ENCODE results near the gene SDK1. TPM values are rescaled to one million over a fixed set of nuclear protein-coding genes. Genes with fewer than 3 reads are reported as not detected.

SDK1 gene
- total and polyA plus RNA-seq, 2 of the 8 experiments (the other 6 are each of a cell fraction or from before 2014, with no cell fraction given), result 3.3 to 7.2 TPM

- Histone ChIP-seq H2BK20ac (ENCODE audit: low read length) (no peak overlapping the region), H3K4me1 (replicated peaks in 1 of 4; ENCODE audit: control insufficient read depth in 3 of 4, insufficient read depth in 4 of 4, low read length in 3 of 4) (peaks cover 0 to 5% (median 4%) of the 10 kb centered on the region in 4 experiments; a peak in 5 of 7 replicates), H3K27ac (ENCODE audit: low read depth, low read length) (no peak overlapping the region), H2AFZ (ENCODE audit: low read length) (peak overlapping the region; percentile 22; the same call in 1 of the 2 replicates), H3K23me2 (ENCODE audit: low read depth, low read length) (no peaks in the 10 kb centered on the region; the same call in 1 of the 2 replicates), H3K14ac (ENCODE audit: insufficient read length) (no peak overlapping the region), H3K4me3 (ENCODE audit: extremely low read depth in 1 of 4, insufficient read depth in 2 of 4, low read depth in 3 of 4, low read length in 4 of 4) (no peak overlapping the region), H3K4me2 (ENCODE audit: insufficient read depth in 1 of 2, low read depth in 2 of 2, low read length in 2 of 2) (no peak overlapping the region; a peak in 1 of 4 replicates), H2BK120ac (replicated peaks; ENCODE audit: low read depth, low read length) (no peak overlapping the region), H2BK15ac (ENCODE audit: low read length) (no peak overlapping the region), H4K91ac (replicated peaks; ENCODE audit: insufficient read length, low read length) (no peak overlapping the region), H2BK5ac (ENCODE audit: low read depth, low read length) (no peak overlapping the region), H3K9me3 (ENCODE audit: insufficient read depth in 2 of 2, low read depth in 1 of 2, low read length in 1 of 2) (0 out of 4 replicates have a peak, but pooled peaks cover 0 to 2% of the 10 kb centered on the region in 2 experiments), H2AK5ac (ENCODE audit: low read depth, low read length) (no peak overlapping the region), H2BK12ac (ENCODE audit: low read depth, low read length) (no peak overlapping the region), H3K27me3 (replicated peaks in 1 of 4; ENCODE audit: control insufficient read depth in 3 of 4, extremely low read depth in 1 of 4, insufficient read depth in 3 of 4, low read length in 3 of 4) (no peaks in the 10 kb centered on the region), H3K56ac (replicated peaks; ENCODE audit: insufficient read length, low read depth, low read length) (no peak overlapping the region), H4K5ac (ENCODE audit: insufficient read length, low read depth, low read length) (no peak overlapping the region), H3K23ac (ENCODE audit: insufficient read length) (no peak overlapping the region), H4K20me1 (replicated peaks in 1 of 2; ENCODE audit: control insufficient read depth in 1 of 2, insufficient read depth in 2 of 2, low read length in 2 of 2) (no peaks in the 10 kb centered on the region), H3K4ac (replicated peaks; ENCODE audit: insufficient read length, low read depth, low read length) (no peak overlapping the region), H3K36me3 (ENCODE audit: control insufficient read depth in 2 of 4, insufficient read depth in 4 of 4, low read length in 3 of 4) (no peaks in the 10 kb centered on the region), H3K18ac (ENCODE audit: extremely low read depth, low read length) (no peak overlapping the region), H3K9ac (replicated peaks in 1 of 4; ENCODE audit: extremely low read depth in 1 of 4, low read depth in 3 of 4, low read length in 3 of 4) (no peak overlapping the region), H3K79me1 (ENCODE audit: low read depth, low read length) (no peaks in the 10 kb centered on the region), H3K79me2 (ENCODE audit: control insufficient read depth in 1 of 2, insufficient read depth in 2 of 2, low read length in 2 of 2) (no peaks in the 10 kb centered on the region), H4K8ac (ENCODE audit: extremely low read depth, insufficient read depth, low read length) (no peak overlapping the region; the same call in 1 of the 2 replicates)
- POLR2A ChIA-PET (ENCODE audit: partially characterized antibody), result no interaction called here
- CTCF ChIA-PET (ENCODE audit: partially characterized antibody), result interaction anchor here (0.7 to 2.0 kb wide), 5 partner anchors 14 to 139 kb away, joined by 3 to 6 read pairs (median 6); no protein-coding TSS in a partner anchor
- DNase-seq (ENCODE audit: low read depth in 1 of 2, low spot score in 2 of 2), result no peak
- WGBS, 2 experiments (ENCODE audit: extremely low coverage in 1 of 2, insufficient coverage in 1 of 2, insufficient read length in 1 of 2, insufficient replicate concordance in 2 of 2, low coverage in 1 of 2, low lambda C conversion rate in 2 of 2, missing lambda C conversion rate in 1 of 2), result 49% methylated on average over 5 of the region's 5 CpGs; no CpG with 5 or more reads in 1 of the 2 experiments
- TF ChIP-seq RAD21 (IDR thresholded peaks at IDR 0.05 in 1 of 2, conservative IDR thresholded peaks at IDR 0.05 in 1 of 2; ENCODE audit: low read depth in 2 of 2, low read length in 2 of 2) (no peak), CEBPB (IDR thresholded peaks at IDR 0.05; ENCODE audit: low read depth, low read length) (peak; percentile 84), SUZ12 (IDR thresholded peaks at IDR 0.05; ENCODE audit: low read length) (no peak), FOSL1 (IDR thresholded peaks at IDR 0.05; ENCODE audit: insufficient read depth, low read depth, low read length) (no peak), CBX8 (IDR thresholded peaks at IDR 0.05; ENCODE audit: borderline replicate concordance, low read depth, low read length) (no peak), EGR1 (IDR thresholded peaks at IDR 0.05; ENCODE audit: borderline replicate concordance, low read depth, low read length) (no peak), MAX (IDR thresholded peaks at IDR 0.05) (0 out of 2 replicates have a peak, but pooled peaks have one; percentile 36)
- no peak for FAIRE-seq
Observed at GRCh38 chr7:3861941-3862340, 560.9 kb downstream of the SDK1 start.
